Stimulated activated CD4-positive, alpha-beta T cell treated with anti-CD3 and anti-CD28 coated beads, Interleukin-2, amount 100 ng/mL, for 24 hours (primary cell): ENCODE measurements around the gene ZNF445.
"Not testable (repeated sequence)": the region's sequence is repeated elsewhere in the genome, so short reads cannot be mapped to it uniquely, and the experiment has no call there.

ENCODE experiments used
- DNase-seq, 2 donors: peaks; one replicate each; pipeline ENCODE4 v3.0.0-alpha.2; 2020

The ZNF445 gene

DNA sequence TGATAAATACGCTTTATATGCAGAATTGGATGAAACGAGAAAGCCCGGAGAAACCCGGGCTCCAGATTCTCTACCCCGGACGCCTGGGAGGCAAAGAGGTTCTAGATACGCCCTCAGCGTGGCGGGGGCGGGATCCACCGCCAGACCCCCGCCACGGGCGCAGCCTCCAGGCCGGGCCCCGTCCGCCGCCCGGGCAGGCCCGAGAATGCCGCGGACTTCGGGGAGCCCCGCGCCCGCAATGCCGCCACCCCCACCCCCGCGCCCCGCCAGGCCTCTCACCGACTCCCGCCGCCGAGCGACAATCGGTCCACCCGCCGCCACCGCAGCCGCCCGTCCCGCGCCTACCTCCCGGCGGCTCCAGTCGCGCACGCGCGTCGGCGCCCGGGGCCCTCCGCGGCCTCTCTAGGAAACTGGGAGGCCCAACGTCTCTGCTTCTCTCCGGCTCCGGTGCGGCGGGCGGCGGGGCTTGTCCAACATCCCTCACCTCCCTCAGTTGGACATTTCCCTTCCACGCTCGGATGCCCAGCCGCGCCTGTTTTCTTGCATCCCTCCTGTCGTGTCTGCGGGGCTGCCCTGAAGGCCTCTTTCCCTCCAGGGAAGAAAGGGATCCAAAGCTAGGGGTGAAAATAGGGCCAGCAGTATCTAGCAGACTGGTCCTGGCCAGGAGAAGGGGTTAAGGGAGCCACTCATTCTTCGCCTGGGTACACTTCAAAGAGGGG lies at the start of gene ZNF445:
TSS of gene ZNF445 (minus strand) at position 359 of the 719 bp plus-strand sequence. CDS start 22,121 bp downstream, outside the sequence.
- peak; percentile 77 to 78 for DNase-seq

DNA sequence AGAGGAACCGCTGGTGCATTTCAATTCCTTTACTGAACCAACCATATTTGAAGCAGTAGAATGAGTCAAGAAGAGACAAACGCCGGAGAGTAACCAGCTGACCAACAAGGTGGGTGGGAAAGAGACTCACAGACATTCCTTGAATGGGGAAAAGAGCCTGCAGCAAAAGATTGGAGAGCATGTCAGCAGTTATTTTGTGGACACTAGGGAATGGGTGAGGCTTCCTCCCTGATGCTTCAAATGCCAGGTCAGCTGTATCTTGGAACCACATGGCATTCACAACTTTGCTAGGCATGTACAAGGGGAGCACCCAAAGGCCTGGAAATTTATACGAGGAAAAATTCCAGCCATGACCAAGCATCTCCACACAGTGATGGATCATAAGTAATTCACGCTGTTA lies 47.6 kb upstream of the ZNF445 start:
- DNase-seq: no peak

DNA sequence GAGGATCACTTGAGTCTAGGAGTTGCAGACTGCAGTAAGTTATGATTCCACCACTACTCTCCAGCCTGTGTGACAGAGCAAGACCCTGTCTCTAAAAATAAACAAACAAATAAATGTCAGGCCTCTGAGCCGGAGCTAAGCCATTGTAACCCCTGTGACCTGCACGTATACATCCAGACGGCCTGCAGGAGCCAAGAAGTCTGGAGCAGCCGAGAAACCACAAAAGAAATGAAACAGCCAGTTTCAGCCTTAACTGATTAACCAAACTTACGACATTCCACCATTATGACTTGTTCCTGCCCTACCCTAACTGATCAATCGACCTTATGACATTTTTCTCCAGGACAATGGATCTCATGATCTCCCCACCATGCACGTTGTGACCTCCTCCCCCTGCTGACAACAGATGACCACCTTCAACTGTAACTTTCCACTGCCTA lies 45.0 kb upstream of the ZNF445 start:
- no peak for DNase-seq

DNA sequence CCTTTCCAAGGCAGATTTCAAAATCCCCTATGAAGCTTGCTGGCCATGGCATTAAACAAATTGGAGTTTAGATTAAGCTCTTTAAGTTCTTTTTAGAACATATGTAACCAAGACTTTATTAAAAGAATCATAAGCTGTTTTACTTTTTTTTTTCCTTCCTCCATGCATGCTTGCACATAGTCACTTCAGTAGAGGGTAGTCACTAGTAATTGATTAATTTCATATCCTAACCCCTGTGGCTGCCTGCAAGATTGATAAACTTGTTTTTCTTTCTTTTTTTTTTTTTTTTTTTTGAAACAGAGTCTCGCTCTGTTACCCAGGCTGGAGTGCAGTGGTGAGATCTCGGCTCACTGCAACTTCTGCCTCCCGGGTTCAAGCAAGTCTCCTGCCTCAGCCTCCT lies 44.3 kb upstream of the ZNF445 start:
- no peak for DNase-seq

DNA sequence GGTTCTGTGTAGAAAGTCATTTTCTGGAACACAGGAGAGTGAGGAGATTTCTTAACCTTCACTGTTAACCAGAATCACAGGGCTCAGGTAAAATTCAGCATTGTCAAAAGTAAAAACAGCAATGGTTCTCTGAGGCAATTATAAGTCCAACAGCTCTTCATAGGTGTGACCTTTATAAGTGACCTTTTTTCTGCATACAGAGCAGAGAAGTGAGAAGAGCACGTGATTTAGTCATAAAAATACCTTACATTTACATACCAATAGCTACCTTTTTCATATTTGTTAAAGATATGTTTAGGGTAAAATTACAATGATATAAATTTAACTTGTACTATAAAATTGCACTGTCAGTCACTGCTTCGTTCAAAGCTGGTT lies 41.3 kb upstream of the ZNF445 start:
- DNase-seq: no peak

DNA sequence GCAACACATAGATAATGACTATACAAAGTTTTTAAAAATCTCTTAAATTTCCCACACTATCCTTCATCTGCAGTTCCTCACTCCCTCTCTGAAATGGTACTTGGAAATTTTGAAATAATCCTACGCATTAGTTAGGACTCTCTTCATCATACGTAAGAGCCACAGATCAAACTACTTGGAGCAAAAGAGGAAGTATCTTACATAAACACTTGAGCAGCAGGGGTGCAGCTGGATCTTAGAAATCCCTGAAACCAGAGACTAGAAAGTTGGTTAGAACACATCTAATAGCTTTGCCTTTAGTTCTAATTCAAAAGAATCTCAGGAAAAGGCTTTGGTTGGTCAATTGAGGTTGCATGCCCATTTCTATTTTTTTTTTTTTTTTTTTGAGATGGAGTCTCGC lies 38.8 kb upstream of the ZNF445 start:
- no peak for DNase-seq

DNA sequence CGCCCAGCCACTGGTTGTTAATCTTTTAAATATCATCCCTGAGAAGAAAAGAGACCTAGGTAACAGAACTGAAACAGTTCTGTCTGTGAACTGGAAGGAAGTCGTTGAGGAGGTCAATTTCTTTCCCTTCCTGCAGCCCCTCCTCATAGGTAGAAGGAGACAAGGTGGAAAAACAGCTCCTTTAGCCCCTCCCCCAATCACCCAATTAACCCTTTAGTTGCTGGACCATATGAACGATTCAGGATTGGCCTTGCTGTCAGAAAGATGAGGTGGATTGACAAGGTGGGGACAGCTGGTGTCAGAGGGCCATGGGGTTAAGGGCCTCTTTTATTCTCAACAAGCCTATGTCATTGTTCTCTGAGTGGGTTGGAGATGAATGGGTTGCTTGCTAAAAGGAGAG lies 36.0 kb upstream of the ZNF445 start:
- DNase-seq: no peak

DNA sequence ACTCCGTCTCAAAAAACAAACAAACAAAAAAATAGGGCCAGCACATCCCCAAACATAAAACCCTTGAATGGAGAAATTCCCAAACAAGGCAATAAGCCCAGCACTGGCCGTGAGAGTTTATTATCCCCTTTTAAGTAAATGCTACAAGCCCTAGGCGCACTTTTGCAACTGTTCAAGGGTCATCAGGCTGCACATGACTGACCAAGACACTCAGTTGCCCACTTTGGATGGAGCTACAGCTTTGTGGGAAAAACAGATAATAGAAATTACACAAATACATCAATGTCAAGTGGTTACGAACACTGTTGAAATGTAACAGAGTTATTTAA lies 33.7 kb upstream of the ZNF445 start:
- DNase-seq: no peak

DNA sequence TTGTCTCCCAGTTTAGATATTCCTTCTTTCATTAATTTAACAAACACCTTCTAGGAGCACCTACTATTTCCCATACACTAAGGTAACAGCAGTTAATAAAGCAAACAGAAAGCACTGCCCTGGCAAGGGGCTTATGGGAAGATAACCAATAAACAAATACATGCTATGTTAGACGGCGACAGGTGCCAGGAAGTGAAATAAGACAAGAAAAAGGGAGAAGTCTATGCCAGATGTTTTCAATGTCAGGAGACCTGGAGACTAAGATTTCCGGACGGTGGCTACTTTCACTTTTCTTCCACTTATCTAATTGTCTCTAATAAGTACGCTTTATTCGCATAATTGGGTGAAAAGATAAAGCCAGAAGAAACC lies 32.5 kb upstream of the ZNF445 start:
- DNase-seq: no peak

DNA sequence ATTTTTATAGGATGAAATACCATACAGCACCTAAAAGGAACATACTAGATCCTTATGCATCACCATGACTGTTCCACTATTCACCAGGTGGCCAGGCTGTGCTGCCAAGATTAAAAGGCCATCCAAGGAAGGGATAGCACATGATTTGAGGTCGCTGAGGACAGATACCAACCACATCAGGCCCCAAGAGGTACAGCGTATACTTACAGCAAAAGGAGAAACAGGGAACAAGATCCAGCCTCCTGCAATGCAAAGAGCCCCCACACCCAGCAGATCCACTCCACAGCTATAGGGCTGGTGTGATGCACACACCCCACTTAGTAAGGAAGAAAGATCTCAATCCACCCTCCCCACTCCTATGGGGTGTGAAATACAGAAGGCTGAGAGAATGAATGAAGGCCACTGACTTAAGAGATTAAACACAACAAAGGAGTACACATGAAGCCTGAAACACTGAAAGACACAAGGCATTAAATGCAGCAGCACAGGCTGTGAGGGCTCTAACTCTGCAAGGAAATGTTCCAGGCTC lies 32.0 kb upstream of the ZNF445 start:
- no peak for DNase-seq

DNA sequence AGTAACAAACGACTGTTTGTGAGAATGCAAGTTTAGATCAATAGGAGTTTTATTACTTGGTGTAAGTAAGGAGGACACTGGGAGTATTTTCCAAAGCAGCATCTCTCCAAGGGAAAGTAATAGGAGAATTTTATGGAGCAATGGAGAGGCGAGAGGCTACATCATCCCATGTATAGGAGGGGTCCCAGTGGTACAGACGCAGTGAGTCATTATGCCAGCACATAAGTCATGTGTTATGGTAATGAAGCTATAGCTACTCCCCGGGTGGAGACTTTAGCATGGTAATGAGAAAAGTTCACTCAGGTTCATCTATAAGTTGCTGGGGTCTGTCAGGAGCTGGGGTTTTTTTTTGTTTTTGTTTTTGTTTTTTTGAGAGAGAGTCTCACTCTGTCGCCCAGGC lies 29.5 kb upstream of the ZNF445 start:
- DNase-seq: no peak

DNA sequence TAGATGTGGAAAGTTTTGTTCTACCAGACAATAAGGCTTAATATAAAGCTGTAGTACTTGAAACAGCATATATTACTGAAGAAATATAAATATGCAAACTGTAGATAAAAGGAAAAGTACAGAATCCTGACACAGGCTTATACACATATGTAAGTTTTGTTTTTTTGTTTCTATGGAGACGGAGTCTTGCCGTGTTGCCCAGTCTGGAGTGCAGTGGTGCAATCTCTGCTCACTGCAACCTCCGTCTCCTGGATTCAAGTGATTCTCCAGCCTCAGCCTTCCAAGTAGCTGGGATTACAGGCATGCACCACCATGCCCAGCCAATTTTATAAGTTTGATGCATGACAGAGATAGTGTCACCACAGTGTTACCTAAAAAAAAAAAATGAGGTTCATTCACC lies 29.1 kb upstream of the ZNF445 start:
- DNase-seq: no peak

DNA sequence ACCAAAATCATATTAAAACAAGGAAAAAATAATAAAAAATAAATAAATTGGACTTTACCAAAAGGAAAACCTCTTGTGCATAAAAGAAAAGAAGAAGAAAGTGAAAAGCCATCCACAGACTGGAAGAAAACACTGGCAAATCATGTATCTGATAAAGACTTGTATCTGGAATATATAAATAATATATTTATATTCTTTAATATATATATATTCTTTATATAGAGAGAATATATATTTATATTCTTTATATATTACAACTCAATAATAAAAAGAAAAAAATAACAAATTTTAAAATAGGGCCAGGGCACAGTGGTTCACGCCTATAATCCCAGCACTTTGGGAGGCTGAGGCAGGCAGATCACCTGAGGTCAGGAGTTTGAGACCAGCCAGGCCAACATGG lies 27.1 kb upstream of the ZNF445 start:
- DNase-seq: no peak

DNA sequence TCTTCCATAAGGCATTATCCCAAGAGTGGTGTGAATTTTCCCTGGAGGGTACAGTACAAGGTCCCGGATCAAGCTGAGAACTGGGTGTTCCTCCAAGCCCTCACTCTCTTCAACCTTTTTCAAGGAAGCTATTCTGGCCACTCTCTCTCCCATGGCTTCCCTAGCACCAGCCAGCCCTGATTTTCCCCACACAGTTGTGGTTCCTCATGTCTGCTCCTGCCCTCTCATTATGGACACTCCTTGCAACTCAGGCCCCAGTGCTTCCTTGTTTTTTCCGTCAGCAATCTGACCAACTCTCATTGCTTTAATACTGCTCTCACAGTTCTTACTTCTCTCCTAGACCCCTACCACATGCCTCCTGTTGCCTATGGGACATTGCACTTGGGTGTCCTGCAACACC lies 25.7 kb upstream of the ZNF445 start:
- DNase-seq: not testable (repeated sequence)

DNA sequence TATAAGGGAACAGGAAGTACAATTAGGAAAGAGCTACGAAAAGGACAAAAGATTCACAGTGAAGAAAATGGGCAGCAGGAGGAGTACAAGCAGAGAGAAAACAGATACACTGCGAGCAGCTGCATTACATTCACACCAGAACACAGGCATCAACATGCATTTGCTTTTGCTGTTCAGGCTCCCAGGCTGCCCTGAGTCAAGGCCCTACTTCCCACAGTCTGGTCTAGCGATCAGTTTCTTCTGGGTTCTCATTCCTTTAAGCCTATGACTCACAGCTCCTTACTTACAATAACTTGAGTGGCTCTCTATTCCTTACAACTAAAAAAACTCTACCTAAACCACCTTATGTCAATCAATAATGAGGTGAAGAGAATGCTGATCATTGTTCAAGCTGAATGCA lies 24.5 kb upstream of the ZNF445 start:
- no peak for DNase-seq

DNA sequence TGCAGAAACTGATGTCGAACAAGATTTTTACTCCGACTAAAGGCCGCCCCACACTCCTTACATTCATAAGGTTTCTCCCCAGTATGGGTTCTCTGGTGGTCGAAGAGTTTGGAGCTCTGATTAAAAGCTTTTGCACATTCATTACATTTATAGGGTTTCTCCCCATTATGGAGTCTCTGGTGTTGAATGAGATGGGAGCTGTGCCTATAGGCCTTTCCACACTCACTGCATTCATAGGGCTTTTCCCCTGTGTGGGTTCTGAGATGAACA lies 22.4 kb upstream of the ZNF445 start:
- DNase-seq: not testable (repeated sequence)

DNA sequence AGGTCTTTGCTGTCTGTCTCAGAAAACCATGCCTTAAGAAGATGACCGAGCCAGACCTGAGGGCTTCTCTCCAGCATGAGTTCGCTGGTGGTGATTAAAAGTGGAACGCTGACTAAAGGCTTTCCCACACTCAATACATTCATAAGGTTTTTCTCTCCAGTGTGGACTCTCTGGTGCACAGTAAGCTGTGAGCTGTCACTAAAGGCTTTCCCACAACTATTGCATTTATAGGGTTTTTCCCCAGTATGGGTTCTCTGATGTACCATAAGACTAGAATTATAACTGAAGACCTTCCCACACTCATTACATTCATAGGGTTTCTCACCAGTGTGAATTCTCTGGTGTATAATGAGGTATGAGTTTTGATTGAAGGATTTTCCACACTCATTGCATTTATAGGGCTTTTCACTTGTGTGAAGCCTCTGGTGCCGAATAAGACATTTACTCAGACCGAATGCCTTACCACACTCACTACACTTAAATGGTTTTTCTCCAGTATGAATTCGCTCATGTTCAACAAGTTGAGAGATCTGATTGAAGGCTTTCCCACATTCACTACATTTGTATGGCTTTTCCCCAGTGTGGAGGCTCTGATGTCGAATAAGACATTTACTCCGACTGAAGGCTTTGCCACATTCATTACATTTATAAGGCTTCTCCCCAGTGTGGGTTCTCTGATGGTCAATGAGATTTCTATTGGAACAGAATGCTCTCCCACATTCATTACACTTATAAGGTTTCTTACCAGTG lies 21.9 kb upstream of the ZNF445 start:
- no peak for DNase-seq

DNA sequence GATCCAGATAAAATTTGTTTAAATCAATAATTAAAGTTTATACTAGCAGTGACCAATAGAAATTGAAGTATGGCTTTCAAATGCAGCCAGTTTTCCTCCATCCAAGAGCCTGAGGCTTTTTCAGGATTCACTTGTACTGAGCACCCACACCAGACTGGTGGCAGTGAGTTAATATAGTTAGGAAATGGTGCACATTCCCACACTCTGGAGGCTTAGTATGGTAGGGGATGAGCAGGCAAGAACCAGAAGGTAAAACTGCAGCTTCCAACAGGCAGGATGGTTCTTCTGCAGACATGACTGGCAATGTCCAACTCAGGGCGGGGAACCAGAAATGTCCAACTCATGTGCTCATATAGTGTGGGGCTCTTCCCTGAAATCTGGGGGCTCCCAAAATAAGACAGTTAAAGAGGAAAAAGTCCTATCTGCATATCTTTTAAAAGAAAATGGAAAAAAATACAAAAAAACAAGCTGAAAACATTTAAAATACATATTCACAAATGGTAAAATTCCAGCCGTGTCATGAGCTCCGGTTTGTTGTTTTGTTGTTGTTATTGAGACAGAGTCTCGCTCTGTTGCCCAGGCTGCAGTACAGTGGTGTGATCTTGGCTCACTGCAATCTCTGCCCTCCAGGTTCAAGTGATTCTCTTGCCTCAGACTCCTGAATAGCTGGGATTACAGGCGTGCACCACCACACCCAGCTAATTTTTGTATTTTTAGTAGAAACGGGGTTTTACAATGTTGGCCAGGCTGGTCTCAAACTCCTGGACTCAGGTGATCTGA lies 18.4 kb upstream of the ZNF445 start:
- no peak for DNase-seq

DNA sequence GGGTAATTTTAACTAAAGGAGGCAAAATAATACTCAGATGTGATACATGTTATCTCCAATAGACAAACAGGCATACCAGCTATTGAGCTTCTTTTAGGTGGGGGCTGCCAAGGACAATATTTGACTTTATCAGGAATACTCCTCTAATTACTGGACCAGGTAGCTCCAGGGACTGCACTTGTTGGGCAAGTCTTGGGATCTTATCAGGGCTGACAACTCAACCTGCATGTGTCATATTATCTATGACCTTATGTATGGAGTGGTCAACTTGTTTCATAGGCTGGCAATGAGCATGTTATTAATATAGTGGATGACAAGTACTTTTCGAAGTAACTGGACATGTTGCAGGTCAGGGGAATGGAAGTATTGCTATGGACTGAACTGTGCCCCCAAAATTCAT lies 15.0 kb upstream of the ZNF445 start:
- DNase-seq: no peak

DNA sequence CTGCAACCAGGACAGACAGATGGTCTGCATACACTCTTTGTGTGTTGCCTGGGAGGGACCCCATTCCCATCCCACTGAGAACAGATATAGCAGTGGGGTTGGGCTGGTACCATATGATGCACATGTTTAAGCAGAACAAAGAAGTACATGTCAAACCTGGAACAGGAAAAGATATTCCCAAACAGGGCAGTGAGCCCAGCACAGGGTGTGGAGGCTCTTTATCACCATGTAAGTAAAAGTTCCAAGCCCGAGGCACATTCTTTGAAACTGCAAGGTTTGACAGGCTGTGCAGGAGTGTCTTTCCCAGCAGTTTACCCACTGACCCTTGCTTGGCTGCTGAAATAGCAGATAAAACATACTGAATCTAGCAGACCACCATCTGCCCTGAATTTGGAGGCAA lies 5.3 kb upstream of the ZNF445 start:
- no peak for DNase-seq

DNA sequence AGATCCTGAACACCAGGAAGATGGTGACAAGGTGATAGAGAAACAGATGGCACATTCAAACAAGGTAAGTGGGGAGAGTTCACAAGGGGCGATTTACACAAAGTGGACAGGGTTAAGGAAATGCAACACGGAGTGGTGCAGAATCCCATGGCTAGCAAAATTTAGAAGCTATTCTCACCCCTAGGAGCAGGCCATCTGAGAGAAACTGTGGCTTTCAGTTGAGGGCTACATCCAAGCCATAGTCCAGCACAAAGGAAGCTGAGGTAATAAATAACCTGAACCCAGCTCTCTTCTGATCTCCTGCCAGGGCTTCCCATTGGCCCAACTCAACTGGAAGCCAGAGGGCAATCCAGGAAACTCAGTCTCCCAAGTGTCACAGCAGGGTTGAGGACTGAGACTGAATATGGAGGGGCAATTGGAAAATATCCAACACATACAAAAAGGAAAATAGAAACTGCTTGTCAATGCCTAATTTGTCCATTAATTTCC lies 1.2 kb upstream of the ZNF445 start:
- DNase-seq: no peak

DNA sequence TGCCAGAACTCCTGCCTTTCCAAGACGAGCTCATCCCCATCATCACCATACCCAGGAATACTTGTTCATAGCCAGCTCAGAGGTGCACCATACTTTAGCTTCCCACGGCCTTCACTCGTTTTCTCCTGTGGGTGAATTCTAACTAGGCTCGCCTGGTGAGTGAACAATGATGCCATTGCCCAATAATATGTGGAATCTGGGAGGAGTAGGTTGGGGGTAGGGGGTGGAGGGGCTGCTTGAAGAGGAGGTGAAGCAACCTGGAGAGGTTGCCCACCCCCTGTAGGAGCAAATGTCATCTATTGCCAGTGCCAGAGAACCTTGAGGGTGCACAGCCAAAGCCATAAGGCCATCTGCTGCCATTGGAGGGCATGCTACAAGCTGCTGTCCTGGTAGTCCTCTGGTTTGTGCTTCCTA lies 592 bp upstream of the ZNF445 start:
- no peak for DNase-seq

DNA sequence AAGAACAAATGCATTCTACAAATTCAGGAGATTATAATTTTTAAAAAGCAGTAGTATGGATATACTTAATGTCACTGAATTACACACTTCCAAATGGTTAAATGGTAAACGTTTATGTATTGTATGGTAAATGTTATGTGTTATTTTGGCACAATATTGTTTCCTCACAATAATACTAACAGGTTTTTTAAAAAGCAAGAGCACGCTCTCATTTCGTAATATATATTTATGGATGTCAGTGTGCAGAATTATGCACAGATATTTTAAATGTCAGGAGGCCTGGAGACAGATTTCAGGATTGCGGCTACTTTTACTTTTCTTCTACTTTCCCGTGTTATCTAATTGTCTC lies 533 bp downstream of the ZNF445 start:
- no peak for DNase-seq

DNA sequence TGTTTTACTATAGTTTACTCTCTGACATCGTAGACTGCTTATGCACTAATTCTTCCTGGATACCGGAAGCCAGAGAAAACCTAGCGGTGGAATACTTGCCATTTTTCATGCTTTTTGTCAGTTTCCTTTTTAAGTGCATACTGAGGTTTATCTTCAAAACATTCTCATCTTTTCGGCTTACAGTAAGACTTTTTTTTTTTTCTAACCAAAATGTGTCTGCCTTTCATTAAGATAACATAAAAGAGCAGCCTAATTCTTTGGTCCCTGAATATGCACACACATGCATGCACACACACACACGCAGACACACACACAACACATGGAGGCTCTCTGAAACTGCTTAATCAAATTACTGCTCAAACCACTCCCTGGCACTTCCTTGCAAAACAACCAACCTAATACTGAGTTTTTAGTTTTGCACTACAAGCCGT lies 1.3 kb downstream of the ZNF445 start:
- DNase-seq: no peak
